Amniotic stem cell (primary cell): ENCODE data around the gene CDCA7L.
"Not testable (repeated sequence)": the region's sequence is repeated elsewhere in the genome, so short reads cannot be mapped to it uniquely, and the experiment has no call there.

Experiments
- DNase-seq: peaks from one replicate; lab custom pipeline; 2025; lab: John Stamatoyannopoulos, UW

The CDCA7L gene

DNA sequence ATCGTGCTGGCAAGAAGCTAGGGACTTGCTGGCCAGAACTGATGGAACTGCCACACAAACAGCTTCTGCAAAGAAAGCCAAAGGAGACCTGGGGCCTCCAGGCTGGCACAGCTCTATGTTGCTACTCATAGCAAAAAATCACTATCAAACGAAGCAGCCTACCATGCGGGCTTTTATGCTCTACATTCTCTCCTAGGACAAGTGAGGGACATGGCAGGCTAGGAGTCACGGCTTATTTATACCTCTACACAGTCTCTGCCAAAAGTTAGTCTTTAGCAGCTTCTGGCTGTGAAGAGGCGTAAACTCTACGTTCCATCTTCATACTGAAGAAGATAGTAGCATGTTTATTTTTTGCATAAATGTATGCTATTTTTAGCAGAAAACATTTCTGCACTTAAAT, 35.4 kb downstream of the CDCA7L start:
- DNase-seq, result no peak

DNA sequence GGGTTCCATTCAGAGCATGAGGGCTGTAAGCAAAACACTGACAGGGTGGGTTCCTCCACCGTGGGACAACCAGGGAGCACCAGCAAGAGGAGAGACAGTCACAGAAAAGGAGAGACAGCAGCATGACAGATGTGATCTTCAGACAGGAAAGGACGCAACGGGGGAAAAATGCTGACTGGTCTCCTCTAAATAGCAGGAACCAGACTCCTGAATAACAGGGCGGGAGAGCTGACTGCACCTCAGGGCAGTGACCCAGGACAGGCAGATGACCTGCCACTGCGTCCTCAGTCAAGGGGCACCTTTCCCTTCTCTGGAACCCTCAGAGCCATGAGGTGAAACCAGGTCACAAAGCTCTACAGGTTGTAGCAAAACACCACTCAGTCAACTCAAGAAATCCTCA, 37.0 kb downstream of the CDCA7L start:
- DNase-seq, result no peak

- DNase-seq, result no peak
Measured at GRCh38 chr7:21903020-21903786, 42.5 kb downstream of the CDCA7L start.

GRCh38 chr7:21902240-21902639, 43.5 kb downstream of the CDCA7L start:
- no peak for DNase-seq

DNA sequence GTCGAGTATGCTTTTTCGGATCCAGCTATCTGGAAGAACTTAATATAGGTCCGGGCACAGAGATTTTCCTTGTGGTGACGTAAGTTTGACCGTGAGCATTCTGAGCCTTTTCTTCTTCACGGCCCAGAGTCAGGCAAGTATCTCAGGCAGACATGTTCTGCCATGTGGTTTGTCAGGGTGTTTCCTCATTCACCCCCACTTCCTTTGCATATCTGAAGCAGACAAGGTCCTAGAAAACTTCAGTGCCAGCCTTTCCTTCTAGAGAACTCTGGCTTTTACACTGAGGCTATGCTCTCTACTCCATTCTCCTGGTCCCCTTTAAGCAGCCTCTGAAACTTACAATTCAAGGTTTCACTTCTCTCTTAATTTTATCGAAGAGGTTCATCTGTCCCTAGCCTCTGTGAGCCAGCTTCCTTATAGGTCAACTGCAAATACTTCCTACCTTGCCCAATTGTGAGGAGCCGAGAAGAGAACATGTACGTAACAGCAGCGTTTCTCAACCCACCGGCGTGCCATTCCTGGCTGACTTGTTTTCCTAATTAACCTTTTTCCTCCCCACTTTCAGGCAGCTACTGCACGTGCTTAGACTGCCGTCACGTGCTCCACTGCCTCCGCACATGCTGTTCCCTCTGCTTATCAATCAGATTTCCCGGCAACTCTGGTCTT, 47.3 kb downstream of the CDCA7L start:
- DNase-seq, result no peak

DNA sequence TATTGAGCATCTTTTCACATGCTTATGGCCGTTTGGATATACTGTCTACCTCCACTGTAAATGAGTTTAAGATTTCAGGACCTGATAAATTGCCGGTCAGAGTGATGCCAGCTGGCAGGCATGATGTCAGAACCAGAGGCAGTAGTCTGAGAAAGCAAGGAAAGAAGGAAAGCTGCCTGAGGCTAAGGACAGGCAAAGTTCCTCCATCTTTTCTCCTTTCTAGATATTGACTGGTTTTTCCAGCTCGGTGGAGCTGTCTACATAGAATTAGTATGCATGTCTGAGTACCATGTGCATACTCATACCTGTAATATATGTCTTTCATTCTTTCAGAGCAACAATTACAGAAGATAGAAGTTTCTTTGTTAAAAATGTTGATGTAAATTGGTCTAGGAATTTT, 52.3 kb downstream of the CDCA7L start:
- no peak for DNase-seq

DNA sequence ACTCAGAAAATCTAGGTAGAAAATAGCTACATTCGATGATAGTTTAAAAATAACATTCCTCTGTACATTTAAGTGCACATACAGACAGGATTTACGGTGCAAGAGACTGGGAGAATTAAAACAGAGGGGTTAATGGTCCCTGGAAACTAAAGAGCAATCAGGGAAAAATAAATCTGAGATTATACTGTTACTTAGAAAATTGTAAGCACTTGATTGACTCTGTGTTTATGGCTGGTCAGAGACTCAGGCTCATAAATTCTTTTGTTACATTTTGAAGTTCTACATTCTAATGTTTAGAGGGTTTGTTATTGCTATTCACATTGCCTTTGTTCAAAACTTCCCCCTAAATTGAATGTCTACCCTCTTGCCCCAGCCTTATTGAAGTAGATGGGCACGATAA, 54.4 kb downstream of the CDCA7L start:
- DNase-seq, result no peak

DNA sequence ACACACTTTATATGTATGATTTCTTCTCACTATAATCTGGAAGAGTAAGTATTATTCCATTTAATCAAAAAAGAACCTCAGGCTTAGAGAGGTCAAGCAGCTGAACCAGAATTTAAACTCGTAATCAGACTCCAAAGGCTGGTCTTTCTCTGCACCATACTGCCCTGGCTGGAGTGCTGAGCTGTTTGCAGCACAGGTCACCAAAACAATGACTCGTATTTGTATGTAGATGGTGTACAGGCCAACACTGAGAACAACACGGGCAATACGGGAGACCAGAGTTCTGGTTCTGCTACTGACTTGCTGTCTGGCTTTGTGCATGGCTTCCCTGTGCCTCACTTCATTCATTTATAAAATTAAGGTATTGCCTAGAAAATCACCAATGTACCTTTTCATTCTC, 57.9 kb downstream of the CDCA7L start:
- no peak for DNase-seq

DNA sequence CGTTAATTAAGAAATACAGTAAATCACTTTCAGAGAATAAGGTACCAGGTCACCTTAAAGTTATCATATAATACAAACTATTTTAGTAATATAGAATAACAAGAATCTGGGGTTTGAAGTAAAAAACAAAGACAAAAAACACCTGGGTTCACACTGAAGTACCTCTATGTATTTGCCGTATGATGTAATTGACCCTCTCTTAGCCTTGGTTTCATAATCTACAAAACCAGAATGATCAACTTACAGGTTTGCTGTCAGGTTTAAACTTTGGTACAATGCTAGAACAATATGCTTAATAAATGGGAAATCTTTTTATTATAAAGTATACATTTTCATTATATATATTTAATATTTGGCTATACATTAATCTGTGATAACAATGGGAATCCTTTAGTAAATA, 58.3 kb downstream of the CDCA7L start:
- no peak for DNase-seq

DNA sequence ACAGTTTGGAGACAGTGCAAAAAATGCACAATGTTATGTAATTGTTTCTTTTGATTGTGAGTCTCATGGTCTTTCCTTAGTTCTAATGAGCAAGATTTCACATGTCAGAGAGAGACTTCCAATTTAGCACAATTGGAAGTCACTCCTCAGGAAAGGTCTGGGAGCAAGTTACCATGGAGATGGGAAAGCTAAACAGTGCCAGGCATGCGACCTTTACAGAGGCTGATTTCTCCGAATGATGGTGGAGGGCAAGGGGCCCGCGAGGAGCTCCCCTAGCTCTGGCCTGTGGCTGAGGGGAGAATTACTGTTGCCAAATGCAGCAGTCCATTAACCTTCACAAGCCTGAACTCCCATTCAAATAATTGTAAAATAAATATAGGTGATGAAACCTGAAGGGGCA, 59.3 kb downstream of the CDCA7L start:
- DNase-seq, result no peak

DNA sequence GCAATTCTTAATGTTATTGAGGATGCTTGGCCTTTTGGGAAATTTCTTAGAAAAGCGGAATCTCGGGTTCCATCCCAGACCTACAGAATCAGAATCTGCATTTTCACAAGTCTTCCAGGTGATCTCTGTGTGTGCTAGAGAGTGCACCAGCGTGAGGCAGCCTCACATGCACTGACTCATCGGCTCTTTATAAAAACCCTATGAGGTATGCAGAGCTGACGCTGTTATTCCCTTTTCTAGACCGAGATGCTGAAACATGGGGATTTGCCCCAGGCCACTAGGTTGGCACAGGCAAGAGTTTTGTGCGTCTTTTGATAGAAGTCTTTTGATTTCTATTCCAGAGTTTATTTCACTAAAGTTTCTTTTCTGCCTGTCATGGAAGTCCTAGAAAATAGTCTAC, 61.2 kb downstream of the CDCA7L start:
- no peak for DNase-seq

GRCh38 chr7:21883501-21883900, 62.2 kb downstream of the CDCA7L start:
- not testable (repeated sequence) for DNase-seq

- no peak for DNase-seq
Measured at GRCh38 chr7:21883069-21883468, 62.6 kb downstream of the CDCA7L start.

DNA sequence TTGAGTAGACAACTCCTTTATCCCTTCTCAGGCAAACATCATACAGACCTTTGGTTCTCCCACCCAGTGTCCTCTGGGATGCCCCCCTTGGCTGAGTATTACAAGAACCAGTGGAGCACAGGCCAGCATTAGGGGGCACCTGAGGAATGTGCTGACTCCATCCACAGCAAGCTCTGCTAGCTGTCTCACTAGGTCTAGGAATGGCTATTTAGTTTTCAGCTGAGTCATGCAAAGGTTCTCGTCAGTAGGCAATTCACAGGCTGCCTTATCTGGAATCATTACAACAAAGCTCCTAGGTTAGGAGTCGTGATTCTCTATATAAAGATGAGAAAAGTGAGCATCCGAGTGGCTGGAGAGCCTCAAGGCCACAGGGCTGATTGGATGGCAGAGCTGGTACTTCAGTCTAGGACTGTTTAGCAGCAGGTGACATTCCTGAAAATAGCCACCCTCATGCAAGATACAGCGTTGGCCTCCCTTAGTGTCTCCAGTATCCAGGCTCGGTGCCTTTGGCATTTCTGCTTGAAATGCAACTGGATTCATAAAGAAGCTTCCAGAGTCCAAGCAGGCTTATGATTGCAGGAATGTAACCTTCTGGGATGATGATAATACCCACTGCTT, 75.8 kb downstream of the CDCA7L start:
- no peak for DNase-seq

- no peak for DNase-seq
Measured at GRCh38 chr7:21868576-21868850, 77.2 kb downstream of the CDCA7L start.

DNA sequence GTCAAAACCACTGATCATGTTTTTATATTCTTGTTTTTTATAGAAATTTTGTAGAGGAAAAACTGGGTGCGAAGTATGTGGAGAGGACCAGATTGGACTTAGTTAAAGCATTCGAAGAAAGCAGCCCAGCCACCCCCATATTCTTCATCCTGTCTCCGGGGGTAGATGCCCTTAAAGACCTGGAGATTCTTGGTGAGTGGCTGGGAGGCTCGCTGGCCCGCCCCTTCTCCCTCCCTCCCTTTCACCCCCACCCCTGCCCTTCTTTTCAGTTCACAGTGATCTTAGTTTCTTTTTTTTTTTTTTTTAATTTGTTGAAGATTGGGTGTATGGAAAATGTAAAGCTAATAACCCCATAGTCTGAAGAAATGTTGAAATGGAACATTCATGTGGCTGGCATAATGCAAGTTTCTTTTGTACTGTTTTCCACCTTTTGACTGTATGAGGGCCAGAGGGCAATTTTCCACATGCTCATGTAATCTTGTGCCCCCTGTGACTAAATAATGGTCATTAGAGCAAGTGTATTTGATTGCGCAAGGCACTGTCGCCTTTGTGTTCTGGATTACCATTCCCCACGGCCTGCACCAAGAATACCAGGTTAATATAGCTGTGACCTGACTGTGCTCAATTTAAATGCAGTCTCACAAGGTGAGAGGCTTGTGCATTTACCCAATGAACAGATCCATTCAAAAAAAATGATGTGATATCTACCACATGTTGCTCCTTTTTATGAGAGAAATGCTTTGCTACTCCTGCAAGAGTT, 77.7 kb downstream of the CDCA7L start:
- no peak for DNase-seq

- DNase-seq, result no peak
Measured at GRCh38 chr7:21867226-21867625, 78.5 kb downstream of the CDCA7L start.

GRCh38 chr7:21866731-21867130, 79.0 kb downstream of the CDCA7L start:
- DNase-seq, result no peak

GRCh38 chr7:21865631-21866204, 80.0 kb downstream of the CDCA7L start:
- DNase-seq, result not testable (repeated sequence)

DNA sequence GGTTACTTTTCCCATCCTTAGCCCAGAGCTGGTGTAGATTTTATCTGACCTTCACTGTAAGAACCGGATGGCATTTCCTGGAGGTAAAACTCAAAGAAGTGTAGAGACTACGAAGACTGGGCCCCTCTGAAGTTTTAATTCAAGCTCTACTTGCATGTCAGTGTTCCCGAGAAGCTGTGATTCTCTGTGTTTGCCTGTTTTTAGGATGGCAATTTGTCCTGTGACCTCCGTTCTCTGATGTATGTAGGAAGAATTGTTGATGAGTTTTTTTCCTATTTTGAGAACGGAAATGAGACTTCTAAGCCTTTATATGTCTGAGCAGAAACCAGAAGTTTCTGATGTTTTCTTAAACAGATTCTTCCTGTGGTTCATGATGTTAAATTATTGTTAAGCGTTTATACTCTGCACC, 94.1 kb downstream of the CDCA7L start:
- DNase-seq, result no peak
